Mucosa of descending colon (tissue), 3 donors: Measurements from ENCODE around the gene WNT11. TPM values are rescaled to one million over a fixed set of nuclear protein-coding genes. Genes with fewer than 3 reads are reported as not detected.

Experiments
- ATAC-seq: fragments of 200-7000 bp; cut with Tn5 transposase; one replicate; pipeline ENCODE4 v1.9.1; 2020; ENCODE audit warnings: mild to moderate bottlenecking, moderate library complexity
- DNase-seq, 3 donors: peaks; one replicate each; pipeline ENCODE4 v3.0.0-alpha.2; 2020
- H3K36me3 ChIP-seq: fragments of 200-600 bp; one replicate; pipeline ENCODE4 v1.8.0; 2021; ENCODE audit warnings: low read depth, mild to moderate bottlenecking
- H3K4me1 ChIP-seq: fragments of 200-600 bp; one replicate; pipeline ENCODE4 v1.8.0; 2021; ENCODE audit warnings: low read depth, mild to moderate bottlenecking
- H3K4me3 ChIP-seq: fragments of 200-600 bp; one replicate; pipeline ENCODE4 v1.8.0; 2021; ENCODE audit warnings: mild to moderate bottlenecking
- H3K9me3 ChIP-seq: fragments of 200-600 bp; one replicate; pipeline ENCODE4 v1.8.0; 2021; ENCODE audit warnings: mild to moderate bottlenecking
- CTCF ChIP-seq: fragments of 200-600 bp; IDR thresholded peaks from one replicate; pipeline ENCODE4 v1.8.0; 2022; ENCODE audit warnings: antibody characterized with exemption, mild to moderate bottlenecking
- intact Hi-C, 2 donors: fragments of 100-400 bp; cut with DNase I in 1 of 2; cut with micrococcal nuclease in 1 of 2; formaldehyde crosslinking; loops; one replicate each; pipeline versions ENCODE4 v1.11.0 to v1.11.1; 2022; cut with DNase I, micrococcal nuclease
- total RNA-seq, 3 donors: library from RNA; stranded (reverse); fragmentation: NEBNext Ultra II Directional in 2 of 3; extraction: Animal tissue kit (Norgen Biotek cat#: 25700) in 2 of 3; gene quantifications; one replicate each; pipeline versions ENCODE4 v1.2.1 to v1.2.4, GENCODE V29; 2021 to 2023
- donor health status: DM: no; HTN: no; CAD: no; lungs with moderate emphysema.
- donor health status: DM: no; HTN: no; CAD: no.
- donor health status: DM: no; HTN: yes; CAD: no.

WNT11 gene
- total RNA-seq, 3 donors from 2014 or later: 3.4 to 5.7 (median 5.2) TPM

- H3K9me3 ChIP-seq: no peaks in the 10 kb centered on the region
- no peak for ATAC-seq
- H3K36me3 ChIP-seq: no peaks in the 10 kb centered on the region
- H3K4me3 ChIP-seq: no peak overlapping the region
- no peak for TF ChIP-seq CTCF
- no peaks in the 10 kb centered on the region for H3K4me1 ChIP-seq
- intact Hi-C loops: no loop called here
- peak in 1 of 3 donors; percentile 42 for DNase-seq
Measured at GRCh38 chr11:76225122-76225611, 18.9 kb upstream of the WNT11 start.

- no peaks in the 10 kb centered on the region for H3K4me1 ChIP-seq
- peak in 1 of 3 donors; percentile 31 for DNase-seq
- H3K4me3 ChIP-seq: no peak overlapping the region
- no peak for TF ChIP-seq CTCF
- H3K9me3 ChIP-seq: no peaks in the 10 kb centered on the region
- H3K36me3 ChIP-seq: no peaks in the 10 kb centered on the region
- intact Hi-C loops: no loop called here
- no peak for ATAC-seq
Measured at GRCh38 chr11:76224461-76225121, 18.3 kb upstream of the WNT11 start.

- intact Hi-C loops: no loop called here
- Histone ChIP-seq H3K36me3 (no peaks in the 10 kb centered on the region), H3K4me1 (no peaks in the 10 kb centered on the region), H3K4me3 (no peak overlapping the region), H3K9me3 (no peaks in the 10 kb centered on the region)
- no peak for TF ChIP-seq CTCF
- ATAC-seq: no peak
- DNase-seq: no peak
Measured at GRCh38 chr11:76221365-76221764, 15.1 kb upstream of the WNT11 start.

GRCh38 chr11:76219243-76219642, 12.9 kb upstream of the WNT11 start:
- no peaks in the 10 kb centered on the region for H3K9me3 ChIP-seq
- intact Hi-C loops: no loop called here
- no peak overlapping the region for H3K4me3 ChIP-seq
- no peaks in the 10 kb centered on the region for H3K36me3 ChIP-seq
- DNase-seq: peak in 1 of 3 donors; percentile 8
- no peak for ATAC-seq
- H3K4me1 ChIP-seq: no peaks in the 10 kb centered on the region
- TF ChIP-seq CTCF: no peak

GRCh38 chr11:76218449-76219178, 12.3 kb upstream of the WNT11 start:
- DNase-seq (no peak), ATAC-seq (no peak)
- intact Hi-C loops: no loop called here
- no peak for TF ChIP-seq CTCF
- Histone ChIP-seq H3K9me3 (no peaks in the 10 kb centered on the region), H3K36me3 (no peaks in the 10 kb centered on the region), H3K4me3 (no peak overlapping the region), H3K4me1 (no peaks in the 10 kb centered on the region)
